ENCODE measurements around the gene LNX1.

DNA sequence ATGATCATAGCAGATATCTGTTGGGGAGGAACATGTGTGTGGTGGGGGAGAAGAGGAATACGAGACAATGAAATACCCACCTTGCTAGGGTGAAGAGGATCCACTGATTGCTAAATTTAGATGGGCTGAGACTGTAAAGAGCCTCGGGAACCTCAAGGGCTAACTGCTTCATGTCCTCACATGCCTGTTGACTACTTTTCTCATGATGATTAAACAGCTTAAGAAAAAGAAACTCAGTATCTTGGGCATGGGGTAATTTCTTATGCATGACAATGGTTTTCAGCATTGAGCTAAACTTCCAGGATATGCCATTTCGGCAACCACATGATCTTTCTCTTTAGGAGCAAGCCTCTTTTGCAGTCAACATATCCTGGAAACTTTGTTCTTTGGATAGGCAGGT lies 3.9 kb upstream of the LNX1 start:
- TF ChIP-seq TP53 (CRISPR knock-in tag; IDR thresholded peaks at IDR 0.05) (no peak), POLR2A (IDR thresholded peaks at IDR 0.05; ENCODE audit: low read length) (no peak), RARB (CRISPR knock-in tag; IDR thresholded peaks at IDR 0.05) (no peak)
